ENCODE measurements around the gene RALGAPA1.

The RALGAPA1 gene

GRCh38 chr14:35565871-35566464, 243.1 kb downstream of the RALGAPA1 start:
- no peak for DNase-seq (ENCODE audit: extremely low read depth, low read depth)
- no peak for TF ChIP-seq CTCF (IDR thresholded peaks at IDR 0.05; ENCODE audit: low read depth, low read length)

- no peak for DNase-seq (ENCODE audit: extremely low read depth, low read depth)
- no peak for TF ChIP-seq CTCF (IDR thresholded peaks at IDR 0.05; ENCODE audit: low read depth, low read length)
These were observed 250.4 kb downstream of the RALGAPA1 start for GRCh38 chr14:35558680-35559079.

- TF ChIP-seq CTCF (IDR thresholded peaks at IDR 0.05; ENCODE audit: low read depth, low read length) = no peak
These were observed 251.8 kb downstream of the RALGAPA1 start for GRCh38 chr14:35557221-35557747.

GRCh38 chr14:35556548-35556947, 252.5 kb downstream of the RALGAPA1 start:
- no peak for TF ChIP-seq CTCF (IDR thresholded peaks at IDR 0.05; ENCODE audit: low read depth, low read length)
- no peak for DNase-seq (ENCODE audit: extremely low read depth, low read depth)

More at GRCh38 chr14:35557221-35557747, 251.8 kb downstream of the RALGAPA1 start:
- no peak for DNase-seq (ENCODE audit: extremely low read depth, low read depth)

GRCh38 chr14:35553808-35554207, 255.3 kb downstream of the RALGAPA1 start:
- no peak for TF ChIP-seq CTCF (IDR thresholded peaks at IDR 0.05; ENCODE audit: low read depth, low read length)
- DNase-seq (ENCODE audit: extremely low read depth, low read depth) = no peak

- no peak for TF ChIP-seq CTCF (IDR thresholded peaks at IDR 0.05; ENCODE audit: low read depth, low read length)
- DNase-seq (ENCODE audit: extremely low read depth, low read depth) = no peak
These were observed 258.0 kb downstream of the RALGAPA1 start for GRCh38 chr14:35551081-35551480.

- TF ChIP-seq CTCF (IDR thresholded peaks at IDR 0.05; ENCODE audit: low read depth, low read length) = no peak
- no peak for DNase-seq (ENCODE audit: extremely low read depth, low read depth)
These were observed 259.5 kb downstream of the RALGAPA1 start for GRCh38 chr14:35549551-35549950.
